ENCODE results near the gene FOXJ2.
A peak's percentile ranks its signal among the peaks of the same experiment; 100 is the strongest.
"Not testable (repeated sequence)": the region's sequence is repeated elsewhere in the genome, so short reads cannot be mapped to it uniquely, and the experiment has no call there.

Gene FOXJ2

GRCh38 chr12:8032242-8033152 is at the start of gene FOXJ2:
FOXJ2 (plus strand) TSS chr12:8032716; CDS start chr12:8039833, 7,117 bp downstream.
- peak; percentile 67 to 78 for DNase-seq (ENCODE audit: low read depth in 1 of 2, low spot score in 1 of 2)

- DNase-seq (ENCODE audit: low read depth in 1 of 2, low spot score in 1 of 2), result not testable (repeated sequence)
Observed at GRCh38 chr12:7983019-7983418, 49.5 kb upstream of the FOXJ2 start.

- DNase-seq (ENCODE audit: low read depth in 1 of 2, low spot score in 1 of 2), result not testable (repeated sequence)
Observed at GRCh38 chr12:7983460-7983859, 49.1 kb upstream of the FOXJ2 start.

- no peak for DNase-seq (ENCODE audit: low read depth in 1 of 2, low spot score in 1 of 2)
Observed at GRCh38 chr12:7984900-7985299, 47.6 kb upstream of the FOXJ2 start.

- no peak for DNase-seq (ENCODE audit: low read depth in 1 of 2, low spot score in 1 of 2)
Observed at GRCh38 chr12:7985802-7986418, 46.6 kb upstream of the FOXJ2 start.

- peak; percentile 39 to 44 for DNase-seq (ENCODE audit: low read depth in 1 of 2, low spot score in 1 of 2)
Observed at GRCh38 chr12:7989827-7990491, 42.6 kb upstream of the FOXJ2 start.

GRCh38 chr12:7991535-7991934 is 41.0 kb upstream of the FOXJ2 start:
- no peak for DNase-seq (ENCODE audit: low read depth in 1 of 2, low spot score in 1 of 2)

GRCh38 chr12:7994731-7995205 is 37.7 kb upstream of the FOXJ2 start:
- no peak for DNase-seq (ENCODE audit: low read depth in 1 of 2, low spot score in 1 of 2)

- peak; percentile 48 to 63 for DNase-seq (ENCODE audit: low read depth in 1 of 2, low spot score in 1 of 2)
Observed at GRCh38 chr12:7995266-7995963, 37.1 kb upstream of the FOXJ2 start.

- DNase-seq (ENCODE audit: low read depth in 1 of 2, low spot score in 1 of 2), result not testable (repeated sequence)
Observed at GRCh38 chr12:8000827-8001226, 31.7 kb upstream of the FOXJ2 start.

- DNase-seq (ENCODE audit: low read depth in 1 of 2, low spot score in 1 of 2), result not testable (repeated sequence)
Observed at GRCh38 chr12:8001496-8001895, 31.0 kb upstream of the FOXJ2 start.

GRCh38 chr12:8004897-8005296 is 27.6 kb upstream of the FOXJ2 start:
- not testable (repeated sequence) for DNase-seq (ENCODE audit: low read depth in 1 of 2, low spot score in 1 of 2)

- DNase-seq (ENCODE audit: low read depth in 1 of 2, low spot score in 1 of 2), result no peak
Observed at GRCh38 chr12:8011331-8011730, 21.2 kb upstream of the FOXJ2 start.

- no peak for DNase-seq (ENCODE audit: low read depth in 1 of 2, low spot score in 1 of 2)
Observed at GRCh38 chr12:8012651-8013309, 19.7 kb upstream of the FOXJ2 start.

GRCh38 chr12:8014836-8015235 is 17.7 kb upstream of the FOXJ2 start:
- no peak for DNase-seq (ENCODE audit: low read depth in 1 of 2, low spot score in 1 of 2)

GRCh38 chr12:8018213-8018612 is 14.3 kb upstream of the FOXJ2 start:
- not testable (repeated sequence) for DNase-seq (ENCODE audit: low read depth in 1 of 2, low spot score in 1 of 2)

GRCh38 chr12:8018666-8019581 is 13.6 kb upstream of the FOXJ2 start:
- no peak for DNase-seq (ENCODE audit: low read depth in 1 of 2, low spot score in 1 of 2)

- DNase-seq (ENCODE audit: low read depth in 1 of 2, low spot score in 1 of 2), result peak; percentile 87 to 90
Observed at GRCh38 chr12:8026291-8026900, 6.1 kb upstream of the FOXJ2 start.

- DNase-seq (ENCODE audit: low read depth in 1 of 2, low spot score in 1 of 2), result no peak
Observed at GRCh38 chr12:8027856-8028255, 4.7 kb upstream of the FOXJ2 start.

Measured in activated T-helper 1 cell treated with anti-CD3 and anti-CD28 coated beads, Interleukin-2, amount 50 U/mL, for 16 hours (primary cell).